ENCODE data around the gene CLDN7.

GRCh38 chr17:7232114-7232513, 30.2 kb downstream of the CLDN7 start:
- TF ChIP-seq GATA2 (IDR thresholded peaks at IDR 0.05; ENCODE audit: low read depth, low read length) (no peak), GATA3 (IDR thresholded peaks at IDR 0.05; ENCODE audit: low read depth, low read length) (no peak)

Measured in SH-SY5Y (cell line).